Naive thymus-derived CD4-positive, alpha-beta T cell (primary cell): Measurements from ENCODE around the gene KCNN3. TPM values are rescaled to one million over a fixed set of nuclear protein-coding genes. Genes with fewer than 3 reads are reported as not detected.

Experiments used
- ATAC-seq: fragments of 150-1000 bp; cut with Tn5 transposase; 2 replicates; pipeline ENCODE4 v1.10.0; 2021; ENCODE audit warnings: mild to moderate bottlenecking, moderate library complexity
- CTCF ChIA-PET: fragments of 350-600 bp; sonication (Branson Sonifier 250); formaldehyde crosslinking; loops from one replicate; lab custom pipeline; 2021; ENCODE audit warnings: antibody characterized with exemption; lab: Charles Lee
- POLR2A ChIA-PET: fragments of 350-600 bp; sonication (Branson Sonifier 250); formaldehyde crosslinking; loops from one replicate; lab custom pipeline; 2021; ENCODE audit warnings: antibody characterized with exemption, inconsistent platforms; lab: Charles Lee
- DNase-seq, 9 donors: peaks; one replicate each; pipeline versions ENCODE4 v3.0.0 to v3.0.0-alpha.2; 2020 to 2022; ENCODE audit warnings: mixed read lengths in 1 of 9
- H3K27ac ChIP-seq: one replicate; pipeline ENCODE4 v1.7.0; 2013; ENCODE audit warnings: mild to moderate bottlenecking, low read depth, low read length, moderate library complexity
- H3K27me3 ChIP-seq, 2 donors: one replicate each; pipeline ENCODE4 v1.7.0; 2013; ENCODE audit warnings: low read length in 2 of 2, mild to moderate bottlenecking in 2 of 2, moderate library complexity in 2 of 2; ENCODE audit not compliant: control insufficient read depth in 2 of 2, insufficient read depth in 2 of 2
- H3K36me3 ChIP-seq, 3 experiments: 1 replicate in 2 of 3; 2 replicates in 1 of 3; pipeline ENCODE4 v1.7.0; 2013; ENCODE audit warnings: low read length in 3 of 3, mild to moderate bottlenecking in 3 of 3, moderate library complexity in 1 of 3; ENCODE audit not compliant: insufficient read depth in 3 of 3, control insufficient read depth in 2 of 3
- H3K4me1 ChIP-seq, 2 donors: one replicate each; pipeline ENCODE4 v1.7.0; 2013; ENCODE audit warnings: low read length in 2 of 2, mild to moderate bottlenecking in 2 of 2, moderate library complexity in 1 of 2; ENCODE audit not compliant: control insufficient read depth in 2 of 2, insufficient read depth in 2 of 2
- H3K4me3 ChIP-seq: 2 replicates; pipeline ENCODE4 v1.7.0; 2013; ENCODE audit warnings: mild to moderate bottlenecking, low read length
- H3K9me3 ChIP-seq, 3 experiments: 1 replicate in 2 of 3; 2 replicates in 1 of 3; pipeline ENCODE4 v1.7.0; 2013; ENCODE audit warnings: low read length in 3 of 3; ENCODE audit not compliant: control insufficient read depth in 2 of 3
- H3K27ac Mint-ChIP-seq, 9 donors: one replicate each; pipeline ENCODE4 v1.8.0; 2020 to 2022; ENCODE audit warnings: mixed read lengths in 9 of 9, mild to moderate bottlenecking in 8 of 9, moderate library complexity in 5 of 9, inconsistent platforms in 2 of 9
- H3K27me3 Mint-ChIP-seq, 5 donors: one replicate each; pipeline ENCODE4 v1.8.0; 2021 to 2022; ENCODE audit warnings: mixed read lengths in 5 of 5, mild to moderate bottlenecking in 1 of 5
- H3K36me3 Mint-ChIP-seq, 5 donors: one replicate each; pipeline ENCODE4 v1.8.0; 2020 to 2022; ENCODE audit warnings: mixed read lengths in 5 of 5, mild to moderate bottlenecking in 3 of 5, inconsistent platforms in 1 of 5
- H3K4me1 Mint-ChIP-seq, 7 donors: one replicate each; pipeline ENCODE4 v1.8.0; 2020 to 2022; ENCODE audit warnings: mixed read lengths in 7 of 7, mild to moderate bottlenecking in 3 of 7, inconsistent platforms in 1 of 7
- H3K4me3 Mint-ChIP-seq, 10 donors: one replicate each; pipeline ENCODE4 v1.8.0; 2020 to 2022; ENCODE audit warnings: mild to moderate bottlenecking in 10 of 10, mixed read lengths in 10 of 10, moderate library complexity in 6 of 10, inconsistent platforms in 2 of 10
- H3K9me3 Mint-ChIP-seq, 11 donors: one replicate each; pipeline ENCODE4 v1.8.0; 2020 to 2022; ENCODE audit warnings: mixed read lengths in 11 of 11, mild to moderate bottlenecking in 4 of 11, inconsistent platforms in 1 of 11, moderate library complexity in 1 of 11
- intact Hi-C, 2 donors: fragments of 100-400 bp; cut with micrococcal nuclease; formaldehyde crosslinking; loops; one replicate each; pipeline ENCODE4 v1.15.1; 2023
- polyA plus RNA-seq, 2 donors: library from polyadenylated mRNA; unstranded; fragments of 300-500 nt; fragmentation: Illumina TruSeq; gene quantifications; one replicate each; pipeline ENCODE4 v1.2.3, GENCODE V29; 2021
- total RNA-seq, 6 experiments: library from RNA in 5 of 6; stranded (reverse) in 5 of 6; gene quantifications; 1 replicate in 5 of 6; 2 replicates in 1 of 6; pipeline ENCODE4 v1.2.3 and lab custom pipeline; 2021 to 2026

The KCNN3 gene
- total and polyA plus RNA-seq, 7 experiments from 2014 or later = 0.05 to 0.29 (median 0.15) TPM; not detected in 3

GRCh38 chr1:154758346-154758745, 111.7 kb downstream of the KCNN3 start:
- Mint-ChIP-seq H3K27me3 (peaks cover 0 to 16% (median 0%) of the 10 kb centered on the region in 5 donors), H3K4me1 (peaks cover 25 to 63% (median 51%) of the 10 kb centered on the region in 7 donors), H3K4me3 (peak overlapping the region in 1 of 10 donors; percentile 78), H3K36me3 (peaks cover 0 to 2% (median 0%) of the 10 kb centered on the region in 5 donors), H3K9me3 (peaks cover 0 to 2% (median 0%) of the 10 kb centered on the region in 11 donors), H3K27ac (peak overlapping the region in 8 of 9 donors; percentile 32 to 97 (median 84))
- Histone ChIP-seq H3K9me3 (no peaks in the 10 kb centered on the region), H3K4me1 (peaks cover 8 to 24% of the 10 kb centered on the region in 2 donors), H3K27ac (no peak overlapping the region), H3K4me3 (no peak overlapping the region), H3K36me3 (no peaks in the 10 kb centered on the region), H3K27me3 (peaks cover 0 to 3% of the 10 kb centered on the region in 2 donors)
- no peak for ATAC-seq
- ChIA-PET CTCF (interaction anchor here (1.9 to 4.5 kb wide), 4 partner anchors 8 to 198 kb away, joined by 8 to 27 read pairs (median 24); no protein-coding TSS in a partner anchor), POLR2A (interaction anchor here (2.0 kb wide), 1 partner anchor 10 kb away, joined by 7 read pairs; no protein-coding TSS in a partner anchor)
- intact Hi-C loops = no loop called here
- no peak for DNase-seq

- ChIA-PET POLR2A (interaction anchor here (0.9 to 1.3 kb wide), 2 partner anchors 9 to 10 kb away, joined by 3 to 4 read pairs; no protein-coding TSS in a partner anchor), CTCF (interaction anchor here (1.0 to 1.4 kb wide), 2 partner anchors 34 to 197 kb away, joined by 3 to 5 read pairs; no protein-coding TSS in a partner anchor)
- H3K27ac Mint-ChIP-seq = peak overlapping the region; percentile 31 to 97 (median 69)
- peaks cover 0 to 3% (median 0%) of the 10 kb centered on the region in 11 donors for H3K9me3 Mint-ChIP-seq
- peaks cover 25 to 64% (median 53%) of the 10 kb centered on the region in 7 donors for H3K4me1 Mint-ChIP-seq
- H3K4me3 Mint-ChIP-seq = peak overlapping the region in 2 of 10 donors; percentile 8 to 37
- intact Hi-C loops = no loop called here
- ATAC-seq (no peak), DNase-seq (peak in 1 of 9 donors; percentile 11)
- H3K9me3 ChIP-seq = no peaks in the 10 kb centered on the region
- no peak overlapping the region for H3K4me3 ChIP-seq
- H3K27me3 ChIP-seq = no peaks in the 10 kb centered on the region
- H3K27ac ChIP-seq = no peak overlapping the region
- H3K36me3 ChIP-seq = no peaks in the 10 kb centered on the region
- peaks cover 8 to 24% of the 10 kb centered on the region in 2 donors for H3K4me1 ChIP-seq
- peaks cover 0 to 2% (median 0%) of the 10 kb centered on the region in 5 donors for H3K36me3 Mint-ChIP-seq
- H3K27me3 Mint-ChIP-seq = peaks cover 0 to 7% (median 0%) of the 10 kb centered on the region in 5 donors
These were observed 113.1 kb downstream of the KCNN3 start for GRCh38 chr1:154756793-154757548.

- Mint-ChIP-seq H3K9me3 (peaks cover 0 to 4% (median 0%) of the 10 kb centered on the region in 11 donors), H3K27me3 (peaks cover 0 to 7% (median 0%) of the 10 kb centered on the region in 5 donors), H3K27ac (peak overlapping the region; percentile 51 to 97 (median 75)), H3K4me1 (peaks cover 27 to 72% (median 57%) of the 10 kb centered on the region in 7 donors), H3K36me3 (peaks cover 0 to 2% (median 0%) of the 10 kb centered on the region in 5 donors), H3K4me3 (peak overlapping the region in 4 of 10 donors; percentile 2 to 37 (median 17))
- Histone ChIP-seq H3K9me3 (no peaks in the 10 kb centered on the region), H3K4me1 (peaks cover 8 to 24% of the 10 kb centered on the region in 2 donors), H3K36me3 (no peaks in the 10 kb centered on the region), H3K27me3 (no peaks in the 10 kb centered on the region), H3K27ac (no peak overlapping the region), H3K4me3 (no peak overlapping the region)
- ATAC-seq (no peak), DNase-seq (peak in 2 of 9 donors; percentile 11 to 27)
- intact Hi-C loops = no loop called here
- ChIA-PET POLR2A (interaction anchor here (0.9 to 1.3 kb wide), 2 partner anchors 8 to 9 kb away, joined by 3 to 4 read pairs; no protein-coding TSS in a partner anchor), CTCF (interaction anchor here (1.0 to 1.4 kb wide), 2 partner anchors 35 to 196 kb away, joined by 3 to 5 read pairs; no protein-coding TSS in a partner anchor)
These were observed 114.0 kb downstream of the KCNN3 start for GRCh38 chr1:154755858-154756730.

- POLR2A ChIA-PET = no interaction called here
- Mint-ChIP-seq H3K36me3 (peaks cover 0 to 2% (median 0%) of the 10 kb centered on the region in 5 donors), H3K27ac (peak overlapping the region in 3 of 9 donors; percentile 12 to 51 (median 41)), H3K4me1 (peaks cover 19 to 60% (median 46%) of the 10 kb centered on the region in 7 donors), H3K27me3 (peaks cover 0 to 6% (median 0%) of the 10 kb centered on the region in 5 donors), H3K4me3 (no peak overlapping the region), H3K9me3 (peaks cover 0 to 4% (median 0%) of the 10 kb centered on the region in 11 donors)
- CTCF ChIA-PET = no interaction called here
- Histone ChIP-seq H3K27ac (no peak overlapping the region), H3K4me3 (no peak overlapping the region), H3K9me3 (no peaks in the 10 kb centered on the region), H3K27me3 (no peaks in the 10 kb centered on the region), H3K36me3 (no peaks in the 10 kb centered on the region), H3K4me1 (peaks cover under 1 to 12% of the 10 kb centered on the region in 2 donors)
- DNase-seq (no peak), ATAC-seq (no peak)
- intact Hi-C loops = loop anchor here in 1 of 2 donors (5.0 kb wide), 1 partner anchor 36 kb away; no protein-coding TSS in a partner anchor
These were observed 116.7 kb downstream of the KCNN3 start for GRCh38 chr1:154753426-154753825.

GRCh38 chr1:154752273-154753030, 117.6 kb downstream of the KCNN3 start:
- H3K36me3 Mint-ChIP-seq = peaks cover 0 to 2% (median 0%) of the 10 kb centered on the region in 5 donors
- H3K4me1 Mint-ChIP-seq = peaks cover 29 to 60% (median 46%) of the 10 kb centered on the region in 7 donors
- no peak for ATAC-seq
- CTCF ChIA-PET = no interaction called here
- Histone ChIP-seq H3K36me3 (no peaks in the 10 kb centered on the region), H3K4me3 (no peak overlapping the region), H3K27ac (no peak overlapping the region), H3K9me3 (no peaks in the 10 kb centered on the region), H3K27me3 (no peaks in the 10 kb centered on the region), H3K4me1 (peaks cover 9 to 20% of the 10 kb centered on the region in 2 donors)
- peaks cover 0 to 6% (median 0%) of the 10 kb centered on the region in 5 donors for H3K27me3 Mint-ChIP-seq
- POLR2A ChIA-PET = no interaction called here
- peak overlapping the region in 3 of 9 donors; percentile 28 to 85 (median 73) for H3K27ac Mint-ChIP-seq
- intact Hi-C loops = loop anchor here in 1 of 2 donors (5.0 kb wide), 1 partner anchor 35 kb away; no protein-coding TSS in a partner anchor
- DNase-seq = no peak
- peaks cover 0 to 4% (median 0%) of the 10 kb centered on the region in 11 donors for H3K9me3 Mint-ChIP-seq
- no peak overlapping the region for H3K4me3 Mint-ChIP-seq
